C4-2B (cell line): ENCODE measurements around the gene RTEL1.

Experiments
- ZFX ChIP-seq: fragments of 450-650 bp; IDR thresholded peaks from 2 replicates; pipeline ENCODE4 v1.6.1; 2017
- TF ChIP-seq, protein P1 (sequence below): fragments of 450-650 bp; conservative IDR thresholded peaks from 2 replicates; pipeline ENCODE4 v1.5.1; 2017; ENCODE audit warnings: mild to moderate bottlenecking

DNA sequence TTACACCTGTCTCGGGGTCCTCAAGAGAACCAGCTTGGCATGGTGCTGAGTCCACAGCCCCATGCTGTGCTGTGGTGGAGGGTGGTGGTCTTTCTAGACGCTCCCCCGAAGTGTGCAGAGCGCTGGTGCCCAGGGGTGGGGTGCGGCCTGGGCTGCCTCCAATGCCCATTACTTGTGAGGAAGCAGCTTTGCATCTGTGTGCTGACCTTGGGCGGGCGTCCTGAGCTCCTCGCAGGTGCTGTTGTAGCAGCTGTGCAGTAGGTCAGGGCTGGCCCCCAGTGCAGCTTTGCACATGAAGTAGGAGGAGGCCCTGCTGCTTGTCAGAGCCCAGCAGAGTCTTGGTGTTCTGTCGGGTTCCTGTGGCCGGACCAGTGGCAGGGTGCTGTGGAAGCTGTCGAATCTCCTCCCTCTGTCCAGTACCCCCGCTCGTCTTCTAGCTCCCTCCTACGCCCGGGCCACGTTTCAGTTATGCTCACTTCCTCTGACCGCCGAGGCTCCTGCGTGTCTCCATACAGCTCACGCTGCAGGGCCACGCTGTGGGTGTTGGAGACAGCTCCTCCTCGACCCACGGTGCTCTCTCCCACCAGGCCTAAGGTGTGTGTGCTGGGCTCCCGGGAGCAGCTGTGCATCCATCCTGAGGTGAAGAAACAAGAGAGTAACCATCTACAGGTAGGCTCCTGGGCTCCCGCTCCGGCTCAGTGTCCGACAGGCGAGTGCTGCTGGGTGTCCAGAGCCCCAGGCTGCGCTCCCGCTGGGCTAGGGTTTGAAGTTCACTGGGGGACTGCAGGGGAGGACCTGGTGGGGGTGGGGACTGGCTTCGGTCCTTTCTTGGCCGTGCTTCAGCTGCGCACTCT lies 4.1 kb downstream of the RTEL1 start:
- TF ChIP-seq, protein P1, sequence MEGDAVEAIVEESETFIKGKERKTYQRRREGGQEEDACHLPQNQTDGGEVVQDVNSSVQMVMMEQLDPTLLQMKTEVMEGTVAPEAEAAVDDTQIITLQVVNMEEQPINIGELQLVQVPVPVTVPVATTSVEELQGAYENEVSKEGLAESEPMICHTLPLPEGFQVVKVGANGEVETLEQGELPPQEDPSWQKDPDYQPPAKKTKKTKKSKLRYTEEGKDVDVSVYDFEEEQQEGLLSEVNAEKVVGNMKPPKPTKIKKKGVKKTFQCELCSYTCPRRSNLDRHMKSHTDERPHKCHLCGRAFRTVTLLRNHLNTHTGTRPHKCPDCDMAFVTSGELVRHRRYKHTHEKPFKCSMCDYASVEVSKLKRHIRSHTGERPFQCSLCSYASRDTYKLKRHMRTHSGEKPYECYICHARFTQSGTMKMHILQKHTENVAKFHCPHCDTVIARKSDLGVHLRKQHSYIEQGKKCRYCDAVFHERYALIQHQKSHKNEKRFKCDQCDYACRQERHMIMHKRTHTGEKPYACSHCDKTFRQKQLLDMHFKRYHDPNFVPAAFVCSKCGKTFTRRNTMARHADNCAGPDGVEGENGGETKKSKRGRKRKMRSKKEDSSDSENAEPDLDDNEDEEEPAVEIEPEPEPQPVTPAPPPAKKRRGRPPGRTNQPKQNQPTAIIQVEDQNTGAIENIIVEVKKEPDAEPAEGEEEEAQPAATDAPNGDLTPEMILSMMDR, result no peak
- TF ChIP-seq ZFX, result no peak
